ENCODE data around the gene AP1B1.
"Not testable (repeated sequence)": the region's sequence is repeated elsewhere in the genome, so short reads cannot be mapped to it uniquely, and the experiment has no call there.

The AP1B1 gene

GRCh38 chr22:29375398-29376076 is 12.8 kb downstream of the AP1B1 start:
- Histone ChIP-seq H3K4me1 (ENCODE audit: control insufficient read depth, insufficient read depth, low read length) (peaks cover 6% of the 10 kb centered on the region), H3K4me3 (ENCODE audit: low read depth, low read length) (no peak overlapping the region), H3K27ac (ENCODE audit: low read depth, low read length) (no peak overlapping the region), H3K9ac (ENCODE audit: low read depth, low read length) (no peak overlapping the region), H3K27me3 (ENCODE audit: control insufficient read depth, insufficient read depth, low read length) (no peaks in the 10 kb centered on the region), H3K36me3 (ENCODE audit: control insufficient read depth, insufficient read depth, low read length) (peaks cover 12% of the 10 kb centered on the region; the same call in 1 of the 2 replicates), H3K9me3 (ENCODE audit: control insufficient read depth, insufficient read depth, low read length) (no peaks in the 10 kb centered on the region)

- H3K27me3 ChIP-seq (ENCODE audit: control insufficient read depth, insufficient read depth, low read length); H3K4me3 ChIP-seq (ENCODE audit: low read depth, low read length); H3K27ac ChIP-seq (ENCODE audit: low read depth, low read length); H3K9ac ChIP-seq (ENCODE audit: low read depth, low read length); H3K9me3 ChIP-seq (ENCODE audit: control insufficient read depth, insufficient read depth, low read length): not testable (repeated sequence)
- peaks cover 12% of the 10 kb centered on the region; the same call in 1 of the 2 replicates for H3K36me3 ChIP-seq (ENCODE audit: control insufficient read depth, insufficient read depth, low read length)
- peaks cover 12% of the 10 kb centered on the region for H3K4me1 ChIP-seq (ENCODE audit: control insufficient read depth, insufficient read depth, low read length)
Measured at GRCh38 chr22:29374806-29375205, 13.6 kb downstream of the AP1B1 start.

DNA sequence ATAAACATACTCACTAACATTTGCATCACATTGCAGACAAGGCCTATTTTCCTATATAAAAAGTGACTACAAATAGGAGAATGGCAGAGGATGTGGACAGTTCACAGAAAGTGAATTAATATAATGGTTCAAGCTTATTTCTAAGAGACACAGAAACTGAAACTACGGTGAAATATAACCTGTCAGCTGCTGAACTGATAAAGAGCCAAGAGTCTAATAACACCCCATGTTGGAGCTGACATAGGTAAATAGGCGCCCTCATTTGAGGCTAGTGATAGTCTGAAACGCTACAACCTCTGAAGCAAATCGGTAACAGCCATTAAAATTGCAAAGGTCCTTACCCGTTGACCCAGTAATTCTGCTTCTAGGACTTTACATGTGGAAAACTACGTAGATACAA is 14.0 kb downstream of the AP1B1 start:
- H3K4me1 ChIP-seq (ENCODE audit: control insufficient read depth, insufficient read depth, low read length): peaks cover 16% of the 10 kb centered on the region
- no peak overlapping the region for H3K4me3 ChIP-seq (ENCODE audit: low read depth, low read length)
- H3K9ac ChIP-seq (ENCODE audit: low read depth, low read length): no peak overlapping the region
- H3K27me3 ChIP-seq (ENCODE audit: control insufficient read depth, insufficient read depth, low read length): no peaks in the 10 kb centered on the region
- no peaks in the 10 kb centered on the region for H3K9me3 ChIP-seq (ENCODE audit: control insufficient read depth, insufficient read depth, low read length)
- no peak overlapping the region for H3K27ac ChIP-seq (ENCODE audit: low read depth, low read length)
- H3K36me3 ChIP-seq (ENCODE audit: control insufficient read depth, insufficient read depth, low read length): peaks cover 12% of the 10 kb centered on the region; the same call in 1 of the 2 replicates

DNA sequence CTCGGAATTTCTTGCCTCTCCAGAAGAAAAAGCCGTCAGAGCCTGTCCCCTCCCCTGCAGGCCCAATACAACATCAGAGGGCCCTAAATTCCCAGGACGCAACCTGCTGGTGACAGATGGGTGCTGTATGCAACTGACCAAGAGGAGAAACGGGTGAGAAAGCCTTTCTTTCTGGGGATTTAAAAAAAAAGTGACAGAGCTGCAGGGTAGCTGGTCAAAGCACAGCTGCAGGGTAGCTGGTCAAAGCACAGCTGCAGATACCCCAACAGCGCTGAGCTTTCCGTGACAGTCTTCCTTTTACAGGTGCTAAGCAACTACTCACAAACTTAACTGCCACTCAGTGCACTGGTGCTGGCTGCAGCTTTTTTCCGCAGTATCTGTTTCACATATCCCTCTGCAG is 17.8 kb downstream of the AP1B1 start:
- H3K36me3 ChIP-seq (ENCODE audit: control insufficient read depth, insufficient read depth, low read length): peaks cover 4% of the 10 kb centered on the region; the same call in 1 of the 2 replicates
- peak overlapping the region; percentile 55 for H3K27ac ChIP-seq (ENCODE audit: low read depth, low read length)
- H3K9ac ChIP-seq (ENCODE audit: low read depth, low read length): no peak overlapping the region
- peaks cover 26% of the 10 kb centered on the region for H3K4me1 ChIP-seq (ENCODE audit: control insufficient read depth, insufficient read depth, low read length)
- H3K27me3 ChIP-seq (ENCODE audit: control insufficient read depth, insufficient read depth, low read length): no peaks in the 10 kb centered on the region
- no peaks in the 10 kb centered on the region for H3K9me3 ChIP-seq (ENCODE audit: control insufficient read depth, insufficient read depth, low read length)
- H3K4me3 ChIP-seq (ENCODE audit: low read depth, low read length): no peak overlapping the region

DNA sequence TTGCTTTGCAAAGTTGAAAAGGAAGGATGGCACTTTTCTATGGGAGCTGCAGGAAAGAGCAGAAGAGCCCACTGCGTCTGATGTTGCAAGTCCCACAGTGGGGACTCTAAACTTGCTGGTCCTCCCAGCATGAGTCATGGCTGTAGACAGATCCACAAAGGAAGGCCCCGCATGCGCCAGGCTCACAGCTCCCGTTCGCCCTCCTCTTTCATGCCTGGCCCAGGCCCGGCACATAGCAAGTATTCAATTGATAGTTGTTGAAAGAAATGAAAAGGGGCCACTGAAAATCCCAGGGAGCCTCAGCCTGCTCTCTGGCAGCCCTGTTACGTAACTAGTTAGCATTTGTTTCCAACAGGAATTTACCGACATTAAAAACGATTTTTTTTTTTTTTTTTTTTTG is 18.9 kb downstream of the AP1B1 start:
- Histone ChIP-seq H3K9ac (ENCODE audit: low read depth, low read length) (no peak overlapping the region), H3K4me3 (ENCODE audit: low read depth, low read length) (no peak overlapping the region), H3K27ac (ENCODE audit: low read depth, low read length) (peak overlapping the region; percentile 83), H3K36me3 (ENCODE audit: control insufficient read depth, insufficient read depth, low read length) (peaks cover 4% of the 10 kb centered on the region; the same call in 1 of the 2 replicates), H3K4me1 (ENCODE audit: control insufficient read depth, insufficient read depth, low read length) (peaks cover 26% of the 10 kb centered on the region), H3K27me3 (ENCODE audit: control insufficient read depth, insufficient read depth, low read length) (no peaks in the 10 kb centered on the region), H3K9me3 (ENCODE audit: control insufficient read depth, insufficient read depth, low read length) (no peaks in the 10 kb centered on the region)

DNA sequence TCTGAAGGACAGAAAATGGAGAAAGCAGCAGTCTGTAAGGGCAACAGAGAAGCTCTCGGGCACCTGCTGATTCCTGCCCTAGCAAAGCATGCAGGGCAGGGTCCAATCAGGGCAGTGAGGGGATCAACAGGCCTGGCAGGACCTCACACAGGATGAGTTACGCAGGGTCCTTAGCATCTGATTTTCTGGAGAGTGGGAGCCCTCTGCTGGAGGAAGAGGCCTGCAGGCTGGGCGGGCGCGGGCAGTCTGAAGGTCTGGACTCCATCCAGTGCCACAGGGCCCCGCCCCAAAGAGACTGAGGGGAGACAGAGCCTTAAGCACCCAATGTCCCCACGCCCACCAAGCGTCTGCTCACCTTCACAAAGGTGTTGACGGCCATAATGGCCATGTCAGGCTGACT is 28.9 kb downstream of the AP1B1 start:
- no peaks in the 10 kb centered on the region for H3K27me3 ChIP-seq (ENCODE audit: control insufficient read depth, insufficient read depth, low read length)
- H3K27ac ChIP-seq (ENCODE audit: low read depth, low read length): no peak overlapping the region
- no peak overlapping the region for H3K9ac ChIP-seq (ENCODE audit: low read depth, low read length)
- peaks cover 38% of the 10 kb centered on the region for H3K36me3 ChIP-seq (ENCODE audit: control insufficient read depth, insufficient read depth, low read length)
- no peak overlapping the region for H3K4me3 ChIP-seq (ENCODE audit: low read depth, low read length)
- no peaks in the 10 kb centered on the region for H3K4me1 ChIP-seq (ENCODE audit: control insufficient read depth, insufficient read depth, low read length)
- H3K9me3 ChIP-seq (ENCODE audit: control insufficient read depth, insufficient read depth, low read length): no peaks in the 10 kb centered on the region

- not testable (repeated sequence) for H3K9ac ChIP-seq (ENCODE audit: low read depth, low read length); H3K9me3 ChIP-seq (ENCODE audit: control insufficient read depth, insufficient read depth, low read length); H3K27me3 ChIP-seq (ENCODE audit: control insufficient read depth, insufficient read depth, low read length); H3K4me1 ChIP-seq (ENCODE audit: control insufficient read depth, insufficient read depth, low read length); H3K4me3 ChIP-seq (ENCODE audit: low read depth, low read length); H3K27ac ChIP-seq (ENCODE audit: low read depth, low read length)
- H3K36me3 ChIP-seq (ENCODE audit: control insufficient read depth, insufficient read depth, low read length): peaks cover 58% of the 10 kb centered on the region
Measured at GRCh38 chr22:29357193-29357890, 31.0 kb downstream of the AP1B1 start.

DNA sequence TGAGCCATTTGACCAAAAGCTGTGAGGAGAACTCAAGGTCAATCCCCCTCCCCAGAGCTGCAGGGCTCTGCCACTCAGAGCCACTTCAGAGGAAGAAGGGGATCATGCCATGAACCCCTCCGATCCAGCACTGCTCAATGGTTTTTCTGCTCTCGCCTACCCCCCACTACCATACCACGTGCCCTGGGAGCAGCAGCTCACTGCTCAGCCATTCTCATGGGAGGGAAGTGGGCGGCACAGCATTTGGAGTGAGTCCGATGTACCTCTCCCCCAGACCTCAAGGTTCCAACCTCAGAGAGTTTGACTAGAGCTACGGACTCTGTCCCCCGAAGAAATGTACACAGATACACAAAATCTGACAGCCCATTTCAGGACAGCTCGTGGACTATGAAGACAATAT is 34.5 kb downstream of the AP1B1 start:
- Histone ChIP-seq H3K27me3 (ENCODE audit: control insufficient read depth, insufficient read depth, low read length) (no peaks in the 10 kb centered on the region), H3K4me3 (ENCODE audit: low read depth, low read length) (no peak overlapping the region), H3K27ac (ENCODE audit: low read depth, low read length) (no peak overlapping the region), H3K9me3 (ENCODE audit: control insufficient read depth, insufficient read depth, low read length) (no peaks in the 10 kb centered on the region), H3K4me1 (ENCODE audit: control insufficient read depth, insufficient read depth, low read length) (no peaks in the 10 kb centered on the region), H3K9ac (ENCODE audit: low read depth, low read length) (no peak overlapping the region), H3K36me3 (ENCODE audit: control insufficient read depth, insufficient read depth, low read length) (peaks cover 87% of the 10 kb centered on the region)

GRCh38 chr22:29353286-29353685 is 35.1 kb downstream of the AP1B1 start:
- Histone ChIP-seq H3K27me3 (ENCODE audit: control insufficient read depth, insufficient read depth, low read length) (no peaks in the 10 kb centered on the region), H3K9ac (ENCODE audit: low read depth, low read length) (no peak overlapping the region), H3K27ac (ENCODE audit: low read depth, low read length) (no peak overlapping the region), H3K9me3 (ENCODE audit: control insufficient read depth, insufficient read depth, low read length) (no peaks in the 10 kb centered on the region), H3K4me1 (ENCODE audit: control insufficient read depth, insufficient read depth, low read length) (no peaks in the 10 kb centered on the region), H3K4me3 (ENCODE audit: low read depth, low read length) (no peak overlapping the region), H3K36me3 (ENCODE audit: control insufficient read depth, insufficient read depth, low read length) (peaks cover 87% of the 10 kb centered on the region)

- H3K27me3 ChIP-seq (ENCODE audit: control insufficient read depth, insufficient read depth, low read length): no peaks in the 10 kb centered on the region
- no peaks in the 10 kb centered on the region for H3K4me1 ChIP-seq (ENCODE audit: control insufficient read depth, insufficient read depth, low read length)
- no peak overlapping the region for H3K9ac ChIP-seq (ENCODE audit: low read depth, low read length)
- no peak overlapping the region for H3K27ac ChIP-seq (ENCODE audit: low read depth, low read length)
- peaks cover 87% of the 10 kb centered on the region for H3K36me3 ChIP-seq (ENCODE audit: control insufficient read depth, insufficient read depth, low read length)
- H3K4me3 ChIP-seq (ENCODE audit: low read depth, low read length): no peak overlapping the region
- H3K9me3 ChIP-seq (ENCODE audit: control insufficient read depth, insufficient read depth, low read length): no peaks in the 10 kb centered on the region
Measured at GRCh38 chr22:29352778-29353177, 35.6 kb downstream of the AP1B1 start.

DNA sequence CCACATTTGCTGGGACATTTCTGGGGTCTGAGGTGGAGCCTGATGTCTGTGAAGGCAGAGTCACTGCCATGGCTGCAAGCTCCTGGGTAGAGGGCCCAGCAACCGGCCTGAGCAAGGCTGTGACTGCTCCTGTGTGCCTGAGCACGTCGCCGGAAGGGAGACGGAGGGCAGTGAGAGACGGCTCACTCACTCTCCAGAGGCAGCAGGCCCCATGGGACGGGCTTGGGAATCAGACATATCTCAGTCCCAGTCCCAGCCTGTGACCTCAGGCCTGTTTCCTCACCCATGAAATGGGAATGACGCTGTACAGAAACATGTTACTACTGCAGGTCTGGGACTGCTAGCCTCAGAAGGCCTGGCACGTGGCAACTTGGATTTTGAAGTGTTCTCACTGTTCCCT is 36.5 kb downstream of the AP1B1 start:
- Histone ChIP-seq H3K4me3 (ENCODE audit: low read depth, low read length) (no peak overlapping the region), H3K9ac (ENCODE audit: low read depth, low read length) (no peak overlapping the region), H3K9me3 (ENCODE audit: control insufficient read depth, insufficient read depth, low read length) (no peaks in the 10 kb centered on the region), H3K27ac (ENCODE audit: low read depth, low read length) (no peak overlapping the region), H3K36me3 (ENCODE audit: control insufficient read depth, insufficient read depth, low read length) (peaks cover 95% of the 10 kb centered on the region), H3K4me1 (ENCODE audit: control insufficient read depth, insufficient read depth, low read length) (no peaks in the 10 kb centered on the region), H3K27me3 (ENCODE audit: control insufficient read depth, insufficient read depth, low read length) (no peaks in the 10 kb centered on the region)

Measured in HUES48 (cell line).